HG03159 (cell line): ENCODE measurements around the gene SYT8.

Source experiments
- ATAC-seq: cut with Tn5 transposase; IDR thresholded peaks from one replicate; pipeline ENCODE4 v1.9.1; 2021; ENCODE audit warnings: mild to moderate bottlenecking, moderate library complexity; ENCODE audit not compliant: unreplicated experiment

The SYT8 gene

GRCh38 chr11:1857064-1857463 is 22.3 kb downstream of the SYT8 start:
- ATAC-seq, result no peak

- no peak for ATAC-seq
Observed at GRCh38 chr11:1858154-1858553, 23.4 kb downstream of the SYT8 start.

- ATAC-seq, result no peak
Observed at GRCh38 chr11:1858576-1858975, 23.8 kb downstream of the SYT8 start.

GRCh38 chr11:1859004-1859403 is 24.2 kb downstream of the SYT8 start:
- ATAC-seq, result no peak

- no peak for ATAC-seq
Observed at GRCh38 chr11:1860108-1860507, 25.3 kb downstream of the SYT8 start.

GRCh38 chr11:1861435-1862411 is 26.9 kb downstream of the SYT8 start:
- no peak for ATAC-seq

GRCh38 chr11:1862588-1863351 is 28.0 kb downstream of the SYT8 start:
- no peak for ATAC-seq

GRCh38 chr11:1863352-1864216 is 28.8 kb downstream of the SYT8 start:
- no peak for ATAC-seq

- no peak for ATAC-seq
Observed at GRCh38 chr11:1864231-1864630, 29.4 kb downstream of the SYT8 start.

GRCh38 chr11:1864831-1865665 is 30.3 kb downstream of the SYT8 start:
- no peak for ATAC-seq

- no peak for ATAC-seq
Observed at GRCh38 chr11:1866226-1866625, 31.4 kb downstream of the SYT8 start.

- ATAC-seq, result no peak
Observed at GRCh38 chr11:1866776-1867175, 32.0 kb downstream of the SYT8 start.

GRCh38 chr11:1867381-1867780 is 32.6 kb downstream of the SYT8 start:
- no peak for ATAC-seq

GRCh38 chr11:1868056-1868635 is 33.4 kb downstream of the SYT8 start:
- ATAC-seq, result no peak

GRCh38 chr11:1868636-1869291 is 34.0 kb downstream of the SYT8 start:
- ATAC-seq, result no peak

GRCh38 chr11:1869427-1870325 is 34.9 kb downstream of the SYT8 start:
- ATAC-seq, result no peak

GRCh38 chr11:1870326-1870696 is 35.5 kb downstream of the SYT8 start:
- no peak for ATAC-seq
